HFF-Myc (cell line): ENCODE results near the gene LMCD1.

ENCODE experiments used
- DNase-seq: peaks from one replicate; pipeline ENCODE4 v3.0.0-alpha.2; 2011; ENCODE audit warnings: low read depth; ENCODE audit errors: extremely low read depth
- H3K4me3 ChIP-seq: replicated peaks from 2 replicates; pipeline ENCODE4 v1.5.1; 2011; ENCODE audit warnings: low read depth, mild to moderate bottlenecking, control low read depth, low read length
- CTCF ChIP-seq: IDR thresholded peaks from 2 replicates; pipeline ENCODE4 v1.5.1; 2012; ENCODE audit warnings: mild to moderate bottlenecking, low read depth, low read length, control low read depth; ENCODE audit errors: missing control alignments

The LMCD1 gene

DNA sequence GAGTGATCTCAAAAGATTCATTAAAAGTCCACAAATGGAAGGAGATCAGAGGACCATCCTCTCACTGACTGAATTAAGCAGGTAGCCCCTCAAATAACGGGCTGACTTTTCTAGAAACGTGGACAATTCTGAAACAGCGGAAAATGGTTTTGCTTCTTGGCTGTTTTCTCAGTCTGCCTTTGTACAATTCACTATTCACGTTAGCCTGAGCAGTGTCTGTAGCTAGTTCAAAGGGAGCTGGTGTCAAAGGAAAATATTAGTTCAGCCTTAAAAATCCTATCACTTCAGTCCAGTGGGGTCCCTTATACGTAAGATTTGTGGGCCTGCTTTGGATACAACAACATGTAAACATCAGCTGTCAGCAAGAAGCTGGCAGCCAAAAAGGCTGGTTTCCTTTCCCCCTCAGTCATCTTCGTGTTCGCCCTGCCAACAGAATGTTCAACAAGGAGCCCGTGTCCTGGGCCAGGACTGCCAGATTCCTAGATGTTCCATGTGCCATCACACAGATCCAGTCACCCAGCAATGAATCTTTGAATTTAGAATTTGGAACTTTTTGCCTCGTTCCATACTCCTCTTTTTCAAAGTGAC, 19.3 kb downstream of the LMCD1 start:
- H3K4me3 ChIP-seq, result no peak overlapping the region
- DNase-seq, result no peak
- no peak for TF ChIP-seq CTCF

- no peak for TF ChIP-seq CTCF
- no peak for DNase-seq
- H3K4me3 ChIP-seq, result no peak overlapping the region
Observed at GRCh38 chr3:8523041-8523440, 21.4 kb downstream of the LMCD1 start.

GRCh38 chr3:8524249-8524648, 22.6 kb downstream of the LMCD1 start:
- H3K4me3 ChIP-seq, result no peak overlapping the region
- TF ChIP-seq CTCF, result no peak
- no peak for DNase-seq

DNA sequence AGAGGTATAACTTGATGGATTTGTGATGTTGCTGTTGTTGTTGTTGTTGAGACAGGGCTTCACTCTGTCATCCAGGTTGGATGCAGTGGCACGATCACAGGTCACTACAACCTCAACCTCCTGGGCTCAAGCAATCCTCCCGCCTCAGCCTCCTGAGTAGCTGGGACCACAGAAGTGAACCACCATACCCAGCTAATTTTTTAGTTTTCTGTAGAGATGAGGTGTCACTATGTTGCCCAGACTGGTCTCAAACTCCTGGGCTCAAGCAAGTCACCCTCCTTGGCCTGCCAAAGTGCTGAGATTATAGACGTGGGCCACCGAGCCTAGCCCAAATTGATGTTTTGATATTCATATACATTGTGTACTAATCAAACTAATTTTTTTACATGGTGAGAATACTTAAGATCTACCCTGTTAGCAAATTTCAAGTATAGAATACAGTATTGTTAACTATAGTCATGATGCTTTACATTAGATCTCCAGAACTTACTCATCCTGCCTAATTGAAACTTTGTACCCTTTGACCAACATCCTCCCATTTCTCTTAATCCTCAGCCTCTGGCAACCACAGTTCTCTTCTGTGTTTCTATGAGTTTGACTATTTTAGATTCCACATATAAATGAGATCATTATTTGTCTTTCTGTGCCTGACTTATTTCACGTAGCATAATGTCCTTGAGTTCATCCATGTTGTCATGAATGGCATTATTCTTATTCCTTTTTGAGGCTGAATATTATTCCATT, 23.2 kb downstream of the LMCD1 start:
- no peak for DNase-seq
- TF ChIP-seq CTCF, result no peak
- H3K4me3 ChIP-seq, result no peak overlapping the region

DNA sequence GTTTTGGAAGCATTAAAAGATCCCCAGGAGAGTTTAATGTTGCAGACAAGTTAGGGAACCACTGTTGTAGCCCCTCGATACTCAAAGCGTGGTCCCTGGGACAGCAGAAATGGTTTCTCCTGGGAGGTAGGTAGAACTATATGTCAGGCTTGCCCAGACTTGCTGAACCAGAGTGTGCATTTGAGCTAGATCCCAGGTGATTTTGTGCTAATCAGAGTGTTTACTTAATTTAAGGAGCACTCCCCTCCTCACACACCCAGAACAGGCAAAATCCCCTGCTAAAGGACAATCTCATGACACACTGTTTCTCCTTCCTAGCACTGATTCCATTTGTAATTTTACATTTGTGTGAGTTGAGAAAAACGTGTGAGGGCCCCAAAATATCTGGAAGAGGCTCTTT, 24.3 kb downstream of the LMCD1 start:
- H3K4me3 ChIP-seq, result no peak overlapping the region
- no peak for TF ChIP-seq CTCF
- DNase-seq, result no peak

- no peak for TF ChIP-seq CTCF
- H3K4me3 ChIP-seq, result no peak overlapping the region
- DNase-seq, result no peak
Observed at GRCh38 chr3:8529181-8529637, 27.6 kb downstream of the LMCD1 start.
